K562 (cell line): ENCODE measurements around the gene GLI1. TPM values are rescaled to one million over a fixed set of nuclear protein-coding genes. Genes with fewer than 3 reads are reported as not detected.

Experiments
- ATAC-seq: fragments of 200-7000 bp; cut with Tn5 transposase; 3 replicates; pipeline ENCODE4 v1.9.1; 2020; ENCODE audit warnings: moderate library complexity
- BruUV-seq: library from RNA; stranded (reverse); fragments of 400-500 nt; replicated peaks from 2 replicates; lab custom pipeline; 2021; lab: Mats Ljungman, UMichigan
- CTCF ChIA-PET: fragments of 300-600 bp; formaldehyde crosslinking; extraction: SDS; loops from one replicate; lab custom pipeline; 2021; ENCODE audit warnings: low intra/inter-chr PET ratio; lab: Yijun Ruan, JAX
- POLR2A ChIA-PET: fragments of 300-600, 350-650 bp; sonication (Branson Sonifier 250); formaldehyde crosslinking; extraction: SDS; loops from one replicate; lab custom pipeline; 2021; ENCODE audit warnings: antibody characterized with exemption, inconsistent platforms; lab: Yijun Ruan, JAX
- DNase-seq, 4 experiments: peaks; one replicate each; pipeline versions ENCODE4 v3.0.0 to v3.0.0-alpha.2; 2011 to 2018; ENCODE audit warnings: low spot score in 3 of 4, mixed read lengths in 3 of 4; ENCODE audit errors: extremely low read depth in 1 of 4
- FAIRE-seq: peaks from 2 replicates; lab custom pipeline; 2011; peaks lifted over from hg19 to GRCh38; lab: Jason Lieb, UNC
- H2AFZ ChIP-seq: 2 replicates; pipeline ENCODE4 v1.6.0; 2011; ENCODE audit warnings: low read depth, low read length, control low read depth, inconsistent platforms
- H3K27ac ChIP-seq: fragments of 200-600 bp; 3 replicates; pipeline ENCODE4 v1.8.0; 2011; ENCODE audit warnings: low read depth, mild to moderate bottlenecking, control low read depth, inconsistent platforms, low read length, moderate library complexity, mixed read lengths; ENCODE audit errors: extremely low read depth
- H3K27me3 ChIP-seq, 2 experiments: fragments of 300-600 bp in 1 of 2; 2 replicates in 1 of 2; 3 replicates in 1 of 2; pipeline versions ENCODE4 v1.6.0 to v1.8.0; 2011; ENCODE audit warnings: inconsistent platforms in 2 of 2, low read length in 2 of 2, mild to moderate bottlenecking in 1 of 2, mixed read lengths in 1 of 2, moderate library complexity in 1 of 2; ENCODE audit not compliant: control insufficient read depth in 2 of 2, insufficient read depth in 2 of 2
- H3K36me3 ChIP-seq: fragments of 300-600 bp; 3 replicates; pipeline ENCODE4 v1.8.0; 2011; ENCODE audit warnings: mild to moderate bottlenecking, low read length, inconsistent platforms; ENCODE audit not compliant: control insufficient read depth, insufficient read depth
- H3K4me1 ChIP-seq, 2 experiments: fragments of 200-600 bp in 1 of 2; replicated peaks in 1 of 2; 2 replicates in 1 of 2; 3 replicates in 1 of 2; pipeline versions ENCODE4 v1.5.1 to v1.8.0; 2011; ENCODE audit warnings: inconsistent platforms in 2 of 2, low read length in 2 of 2, mild to moderate bottlenecking in 1 of 2, mixed read lengths in 1 of 2, moderate library complexity in 1 of 2; ENCODE audit not compliant: control insufficient read depth in 2 of 2, insufficient read depth in 2 of 2
- H3K4me2 ChIP-seq: 2 replicates; pipeline ENCODE4 v1.6.1; 2011; ENCODE audit warnings: low read length, control low read depth, inconsistent platforms, mixed read lengths; ENCODE audit not compliant: insufficient read depth
- H3K4me3 ChIP-seq: fragments of 200-600 bp; sonication (generic), shearing (Covaris generic); 2 replicates; pipeline ENCODE4 v1.5.1; 2016; ENCODE audit warnings: control low read depth, inconsistent platforms
- H3K79me2 ChIP-seq: fragments of 200-600 bp; 3 replicates; pipeline ENCODE4 v1.8.0; 2011; ENCODE audit warnings: low read length, inconsistent platforms; ENCODE audit not compliant: control insufficient read depth, insufficient read depth
- H3K9ac ChIP-seq, 2 experiments: 2 replicates each; pipeline versions ENCODE4 v1.6.0 to v1.6.1; 2011; ENCODE audit warnings: low read depth in 2 of 2, low read length in 2 of 2, control low read depth in 1 of 2, inconsistent platforms in 1 of 2, mild to moderate bottlenecking in 1 of 2, mixed read lengths in 1 of 2; ENCODE audit not compliant: insufficient read depth in 1 of 2
- H3K9me1 ChIP-seq: one replicate; pipeline ENCODE4 v1.6.0; 2011; ENCODE audit warnings: inconsistent platforms, mild to moderate bottlenecking, low read length, moderate library complexity; ENCODE audit not compliant: control insufficient read depth, insufficient read depth
- H3K9me3 ChIP-seq: replicated peaks from 2 replicates; pipeline ENCODE4 v1.5.1; 2011; ENCODE audit warnings: low read depth, low read length, inconsistent platforms; ENCODE audit not compliant: control insufficient read depth, insufficient read depth
- H4K20me1 ChIP-seq: replicated peaks from 2 replicates; pipeline ENCODE4 v1.6.1; 2011; ENCODE audit warnings: low read length, inconsistent platforms, mixed read lengths; ENCODE audit not compliant: control insufficient read depth, insufficient read depth
- HNRNPLL ChIP-seq: fragments of 200-400 bp; formaldehyde crosslinking; IDR thresholded peaks from 2 replicates; pipeline ENCODE4 v1.6.1; 2017; ENCODE audit warnings: low read length, low read depth, mild to moderate bottlenecking; ENCODE audit not compliant: poor library complexity, severe bottlenecking
- NUFIP1 ChIP-seq: fragments of 450-650 bp; IDR thresholded peaks from 2 replicates; pipeline ENCODE4 v1.6.1; 2018; ENCODE audit not compliant: partially characterized antibody
- ZFX ChIP-seq: sonication (generic); formaldehyde crosslinking; IDR thresholded peaks from 2 replicates; pipeline ENCODE4 v1.8.0; 2022; ENCODE audit warnings: mild to moderate bottlenecking, missing genetic modification reagents, moderate library complexity
- ZNF143 ChIP-seq: sonication (generic); formaldehyde crosslinking; IDR thresholded peaks from 2 replicates; pipeline ENCODE4 v1.9.0; 2022; ENCODE audit warnings: mild to moderate bottlenecking, missing genetic modification reagents
- WGBS: fragments of 100-300 bp; shearing (Covaris generic); methylation state at CpG from one replicate; pipeline ENCODE4 v1.1.6; 2016; ENCODE audit warnings: low coverage, mixed read lengths; ENCODE audit not compliant: insufficient coverage; ENCODE audit errors: missing lambda C conversion rate; 5-methylcytosine and 5-hydroxymethylcytosine counted together
- in situ Hi-C: fragments of 300-500 bp; cut with MboI; formaldehyde crosslinking; loops from 4 replicates; pipeline ENCODE4 v1.15.0; 2018; ENCODE audit warnings: inconsistent platforms, mixed read lengths
- intact Hi-C: fragments of 100-400 bp; cut with micrococcal nuclease; formaldehyde crosslinking; loops from 2 replicates; pipeline ENCODE4 v1.14.2; 2022
- polyA plus RNA-seq, 8 experiments: library from polyadenylated mRNA; depleted of rRNA in 4 of 8; stranded (reverse) in 5 of 8; unstranded in 3 of 8; fragments of >200 nt; fragmentation: Nextera tagmentation in 2 of 8; fragmentation: Illumina TruSeq in 1 of 8; extraction: Ambion mirVana in 2 of 8; extraction: Trizol in 1 of 8; gene quantifications; 2 replicates each; pipeline versions ENCODE4 v1.2.1 to v1.2.3, GENCODE V29; 2011 to 2014; ENCODE audit warnings: inconsistent platforms in 1 of 8, missing spikeins in 1 of 8
- total RNA-seq, 7 experiments: library from RNA; depleted of rRNA in 6 of 7; stranded (reverse); fragments of >200 nt in 6 of 7; fragmentation: Illumina TruSeq in 2 of 7; extraction: Trizol in 2 of 7; gene quantifications; 2 replicates each; pipeline versions ENCODE4 v1.2.1 to v1.2.3, GENCODE V29; 2011 to 2021; ENCODE audit warnings: low replicate concordance in 1 of 7
- TF ChIP-seq, protein P1 (sequence below): sonication (generic); formaldehyde crosslinking; IDR thresholded peaks from 2 replicates; pipeline ENCODE4 v1.8.1; 2022; ENCODE audit warnings: missing genetic modification reagents
- TF ChIP-seq, protein P2 (sequence below): fragments of 450-650 bp; IDR thresholded peaks from 2 replicates; pipeline ENCODE4 v1.6.1; 2018; ENCODE audit not compliant: partially characterized antibody

Gene GLI1
- total and polyA plus RNA-seq, 9 of the 15 experiments (the other 6 are each of a cell fraction or from before 2014, with no cell fraction given) = 0.24 to 3.7 (median 0.61) TPM

DNA sequence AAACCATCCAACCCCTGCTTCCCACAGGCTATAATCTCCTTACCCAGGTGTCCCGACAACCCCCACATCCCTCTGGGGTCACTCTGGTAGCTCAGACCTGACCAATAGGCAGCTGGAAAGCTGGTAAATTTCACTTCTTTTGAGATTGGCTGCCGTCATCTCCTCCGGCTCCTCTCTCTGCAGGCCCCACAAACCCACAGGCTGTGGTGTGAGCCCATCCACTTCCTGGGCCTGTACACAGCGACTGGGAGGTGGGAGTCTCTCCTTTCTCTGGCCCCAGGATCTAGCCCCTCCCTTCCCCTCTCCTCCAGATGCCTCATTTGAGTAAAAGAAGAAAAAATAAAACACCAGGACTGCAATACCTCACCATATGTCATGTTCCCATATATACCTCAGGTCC lies 24.3 kb upstream of the GLI1 start:
- Histone ChIP-seq H3K9me1 (no peaks in the 10 kb centered on the region), H3K4me3 (no peak overlapping the region), H3K36me3 (no peaks in the 10 kb centered on the region), H3K27me3 (no peaks in the 10 kb centered on the region), H3K27ac (no peak overlapping the region), H3K4me1 (peaks cover 9 to 13% of the 10 kb centered on the region in 2 experiments; a peak in 4 of 5 replicates), H4K20me1 (no peaks in the 10 kb centered on the region), H2AFZ (peak overlapping the region; percentile 70), H3K79me2 (peaks cover 9% of the 10 kb centered on the region; the same call in 1 of the 3 replicates), H3K9ac (peak overlapping the region in 1 of 2 experiments; percentile 63; a peak in 2 of 4 replicates), H3K4me2 (no peak overlapping the region)
- ChIA-PET CTCF (interaction anchor here (0.6 kb wide), 1 partner anchor 132 kb away, joined by 3 read pairs; no protein-coding TSS in a partner anchor), POLR2A (interaction anchor here (0.6 to 1.3 kb wide), 6 partner anchors 11 to 506 kb away, joined by 3 to 8 read pairs (median 3); partner anchors contain the start of gene ATP23)
- DNase-seq (peak in 1 of 4 experiments; percentile 23), ATAC-seq (peak; percentile 9; the same call in 1 of the 3 replicates), FAIRE-seq (no peak)
- intact Hi-C loops (no loop called here), in situ Hi-C loops (no loop called here)
- 64% methylated on average over 3 of the region's 4 CpGs for WGBS
- 0 out of 2 replicates have a peak, but pooled peaks have one; percentile 42 for TF ChIP-seq ZNF143
- TF ChIP-seq, protein P1, sequence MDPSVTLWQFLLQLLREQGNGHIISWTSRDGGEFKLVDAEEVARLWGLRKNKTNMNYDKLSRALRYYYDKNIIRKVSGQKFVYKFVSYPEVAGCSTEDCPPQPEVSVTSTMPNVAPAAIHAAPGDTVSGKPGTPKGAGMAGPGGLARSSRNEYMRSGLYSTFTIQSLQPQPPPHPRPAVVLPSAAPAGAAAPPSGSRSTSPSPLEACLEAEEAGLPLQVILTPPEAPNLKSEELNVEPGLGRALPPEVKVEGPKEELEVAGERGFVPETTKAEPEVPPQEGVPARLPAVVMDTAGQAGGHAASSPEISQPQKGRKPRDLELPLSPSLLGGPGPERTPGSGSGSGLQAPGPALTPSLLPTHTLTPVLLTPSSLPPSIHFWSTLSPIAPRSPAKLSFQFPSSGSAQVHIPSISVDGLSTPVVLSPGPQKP (CRISPR knock-in tag) = no peak
- TF ChIP-seq ZFX (CRISPR knock-in tag) = peak; percentile 36
- TF ChIP-seq, all 486 proteins: peak for 2
- no peaks in the 10 kb centered on the region for H3K9me3 ChIP-seq
- BruUV-seq = no TSS peak

DNA sequence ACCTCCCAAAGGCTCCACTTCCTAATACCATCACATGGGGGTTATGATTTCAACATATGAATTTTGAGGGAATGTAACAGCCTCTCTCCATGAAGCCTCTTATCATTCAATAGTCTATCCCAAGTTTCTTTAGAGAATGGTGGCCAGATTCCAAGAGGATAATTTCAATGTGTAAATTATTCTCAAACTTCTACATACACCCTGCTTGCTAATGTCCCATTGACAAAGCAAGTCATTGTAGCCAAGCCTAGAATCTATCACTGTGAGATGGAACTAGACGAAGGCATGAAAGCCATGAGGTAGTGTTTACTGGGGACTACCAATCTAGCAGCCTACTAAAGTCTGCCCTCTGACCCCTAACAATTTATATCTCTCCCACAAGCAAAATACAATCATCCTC lies 21.2 kb upstream of the GLI1 start:
- ATAC-seq = no peak
- intact Hi-C loops (no loop called here), in situ Hi-C loops (no loop called here)
- Histone ChIP-seq H2AFZ (no peak overlapping the region), H3K27me3 (no peaks in the 10 kb centered on the region), H3K9me1 (no peaks in the 10 kb centered on the region), H3K9me3 (0 out of 2 replicates have a peak, but pooled peaks cover 3% of the 10 kb centered on the region), H3K27ac (no peak overlapping the region), H3K4me1 (peaks cover 6 to 7% of the 10 kb centered on the region in 2 experiments; a peak in 3 of 5 replicates), H3K79me2 (no peaks in the 10 kb centered on the region), H3K36me3 (no peaks in the 10 kb centered on the region), H3K9ac (no peak overlapping the region), H3K4me3 (no peak overlapping the region), H4K20me1 (no peaks in the 10 kb centered on the region), H3K4me2 (no peak overlapping the region)
- FAIRE-seq = no peak
- ChIA-PET POLR2A (interaction anchor here (0.6 to 1.0 kb wide), 3 partner anchors 8 to 16 kb away, joined by 3 to 4 read pairs (median 4); no protein-coding TSS in a partner anchor), CTCF (no interaction called here)
- no TSS peak for BruUV-seq
- DNase-seq = no peak
- 25% methylated on average over 1 of the region's 1 CpG for WGBS
- TF ChIP-seq, protein P2, sequence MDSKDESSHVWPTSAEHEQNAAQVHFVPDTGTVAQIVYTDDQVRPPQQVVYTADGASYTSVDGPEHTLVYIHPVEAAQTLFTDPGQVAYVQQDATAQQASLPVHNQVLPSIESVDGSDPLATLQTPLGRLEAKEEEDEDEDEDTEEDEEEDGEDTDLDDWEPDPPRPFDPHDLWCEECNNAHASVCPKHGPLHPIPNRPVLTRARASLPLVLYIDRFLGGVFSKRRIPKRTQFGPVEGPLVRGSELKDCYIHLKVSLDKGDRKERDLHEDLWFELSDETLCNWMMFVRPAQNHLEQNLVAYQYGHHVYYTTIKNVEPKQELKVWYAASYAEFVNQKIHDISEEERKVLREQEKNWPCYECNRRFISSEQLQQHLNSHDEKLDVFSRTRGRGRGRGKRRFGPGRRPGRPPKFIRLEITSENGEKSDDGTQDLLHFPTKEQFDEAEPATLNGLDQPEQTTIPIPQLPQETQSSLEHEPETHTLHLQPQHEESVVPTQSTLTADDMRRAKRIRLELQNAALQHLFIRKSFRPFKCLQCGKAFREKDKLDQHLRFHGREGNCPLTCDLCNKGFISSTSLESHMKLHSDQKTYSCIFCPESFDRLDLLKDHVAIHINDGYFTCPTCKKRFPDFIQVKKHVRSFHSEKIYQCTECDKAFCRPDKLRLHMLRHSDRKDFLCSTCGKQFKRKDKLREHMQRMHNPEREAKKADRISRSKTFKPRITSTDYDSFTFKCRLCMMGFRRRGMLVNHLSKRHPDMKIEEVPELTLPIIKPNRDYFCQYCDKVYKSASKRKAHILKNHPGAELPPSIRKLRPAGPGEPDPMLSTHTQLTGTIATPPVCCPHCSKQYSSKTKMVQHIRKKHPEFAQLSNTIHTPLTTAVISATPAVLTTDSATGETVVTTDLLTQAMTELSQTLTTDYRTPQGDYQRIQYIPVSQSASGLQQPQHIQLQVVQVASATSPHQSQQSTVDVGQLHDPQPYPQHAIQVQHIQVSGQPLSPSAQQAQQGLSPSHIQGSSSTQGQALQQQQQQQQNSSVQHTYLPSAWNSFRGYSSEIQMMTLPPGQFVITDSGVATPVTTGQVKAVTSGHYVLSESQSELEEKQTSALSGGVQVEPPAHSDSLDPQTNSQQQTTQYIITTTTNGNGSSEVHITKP = no peak
- no peak for TF ChIP-seq NUFIP1
- no peak for TF ChIP-seq HNRNPLL
